PC-9 (cell line): ENCODE data around the gene DPH7.

Source experiments
- CTCF ChIP-seq: fragments of 200-600 bp; sonication (generic); conservative IDR thresholded peaks from 2 replicates; pipeline ENCODE4 v1.6.1; 2017; ENCODE audit warnings: mixed run types, antibody characterized with exemption, mild to moderate bottlenecking, moderate library complexity
- EZH2 ChIP-seq: fragments of 200-600 bp; sonication (generic); IDR thresholded peaks from 2 replicates; pipeline ENCODE4 v1.8.0; 2017; ENCODE audit warnings: antibody characterized with exemption, low read depth

- TF ChIP-seq EZH2 (no peak), CTCF (no peak)
These were observed 33.6 kb downstream of the DPH7 start for GRCh38 chr9:137545123-137545522.
